DOHH2 (cell line): ENCODE results near the gene TNFAIP3.
"Not testable (repeated sequence)": the region's sequence is repeated elsewhere in the genome, so short reads cannot be mapped to it uniquely, and the experiment has no call there.

Experiments
- H3F3A ChIP-seq: fragments of 200-600 bp; sonication (generic), shearing (Covaris generic); 2 replicates; pipeline ENCODE4 v1.6.0; 2016; ENCODE audit warnings: antibody characterized with exemption, mild to moderate bottlenecking; ENCODE audit not compliant: control insufficient read depth, insufficient read depth
- H3K27ac ChIP-seq: fragments of 200-600 bp; sonication (generic); 2 replicates; pipeline ENCODE4 v1.5.1; 2014; ENCODE audit warnings: low read depth, mild to moderate bottlenecking, low read length, moderate library complexity
- H3K27me3 ChIP-seq: fragments of 200-600 bp; sonication (generic); 2 replicates; pipeline ENCODE4 v1.6.1; 2014; ENCODE audit warnings: mild to moderate bottlenecking, low read length, mixed read lengths; ENCODE audit not compliant: control insufficient read depth
- H3K36me3 ChIP-seq: fragments of 200-600 bp; sonication (generic); 2 replicates; pipeline ENCODE4 v1.6.1; 2014; ENCODE audit warnings: mild to moderate bottlenecking, low read length, moderate library complexity, mixed read lengths; ENCODE audit not compliant: control insufficient read depth
- H3K4me1 ChIP-seq: fragments of 200-600 bp; sonication (generic); 2 replicates; pipeline ENCODE4 v1.6.1; 2014; ENCODE audit warnings: mild to moderate bottlenecking, low read length, mixed read lengths; ENCODE audit not compliant: control insufficient read depth
- H3K4me2 ChIP-seq: fragments of 200-600 bp; sonication (generic); 2 replicates; pipeline ENCODE4 v1.6.0; 2014; ENCODE audit warnings: mild to moderate bottlenecking, low read length, moderate library complexity
- H3K4me3 ChIP-seq: fragments of 200-600 bp; sonication (generic); 2 replicates; pipeline ENCODE4 v1.5.1; 2014; ENCODE audit warnings: mild to moderate bottlenecking, low read length, mixed read lengths
- H3K79me2 ChIP-seq: fragments of 200-600 bp; sonication (generic); 2 replicates; pipeline ENCODE4 v1.6.1; 2014; ENCODE audit warnings: mild to moderate bottlenecking, low read length, mixed read lengths; ENCODE audit not compliant: control insufficient read depth
- H3K9me2 ChIP-seq: fragments of 200-600 bp; sonication (generic); replicated peaks from 2 replicates; pipeline ENCODE4 v1.6.1; 2014; ENCODE audit warnings: mild to moderate bottlenecking, low read length, mixed read lengths; ENCODE audit not compliant: control insufficient read depth
- H3K9me3 ChIP-seq: fragments of 200-600 bp; sonication (generic); 2 replicates; pipeline ENCODE4 v1.6.1; 2014; ENCODE audit warnings: antibody characterized with exemption, low read length, mixed read lengths; ENCODE audit not compliant: control insufficient read depth, insufficient read depth
- H4K20me1 ChIP-seq: fragments of 200-600 bp; sonication (generic); 2 replicates; pipeline ENCODE4 v1.6.0; 2014; ENCODE audit warnings: low read depth, mild to moderate bottlenecking, antibody characterized with exemption, low read length, moderate library complexity; ENCODE audit not compliant: control insufficient read depth, insufficient read depth
- CTCF ChIP-seq: fragments of 200-600 bp; sonication (generic); IDR thresholded peaks from one replicate; pipeline ENCODE4 v1.5.1; 2014; ENCODE audit warnings: antibody characterized with exemption, mild to moderate bottlenecking, low read depth, low read length; ENCODE audit not compliant: poor library complexity, severe bottlenecking
- EZH2phosphoT487 ChIP-seq: fragments of 200-600 bp; sonication (generic); IDR thresholded peaks from 2 replicates; pipeline ENCODE4 v1.6.1; 2017; ENCODE audit warnings: borderline replicate concordance, mild to moderate bottlenecking, antibody characterized with exemption, low read length, moderate library complexity, mixed read lengths

Gene TNFAIP3

DNA sequence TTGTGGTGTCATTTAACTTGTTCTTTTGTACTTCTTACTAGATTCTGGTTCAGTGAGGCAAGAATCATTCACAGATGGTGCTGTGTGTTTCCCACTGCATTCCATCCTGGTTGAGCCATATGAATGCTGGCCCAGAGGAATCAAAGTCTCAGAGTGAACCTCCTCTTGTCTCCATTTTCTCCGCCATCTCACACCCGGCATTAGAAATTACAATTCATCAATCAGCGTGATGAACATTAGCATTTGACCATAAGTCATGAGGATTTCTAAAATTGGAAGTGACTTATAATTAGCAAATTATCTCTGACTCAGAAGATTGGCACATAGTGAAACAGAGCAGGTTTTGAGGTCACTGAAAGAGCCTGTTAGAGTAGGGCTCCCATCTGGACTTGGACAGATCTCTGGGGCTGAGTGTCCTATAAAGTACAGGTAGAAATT, 25.2 kb downstream of the TNFAIP3 start:
- no peak overlapping the region for H3K4me3 ChIP-seq
- no peaks in the 10 kb centered on the region for H3K9me3 ChIP-seq
- no peak overlapping the region for H3K4me2 ChIP-seq
- H3K4me1 ChIP-seq: no peaks in the 10 kb centered on the region
- H3K36me3 ChIP-seq: no peaks in the 10 kb centered on the region
- no peaks in the 10 kb centered on the region for H3F3A ChIP-seq
- H3K27ac ChIP-seq: no peak overlapping the region
- H4K20me1 ChIP-seq: no peaks in the 10 kb centered on the region
- no peaks in the 10 kb centered on the region for H3K27me3 ChIP-seq
- H3K9me2 ChIP-seq: no peaks in the 10 kb centered on the region
- H3K79me2 ChIP-seq: no peaks in the 10 kb centered on the region
- TF ChIP-seq EZH2phosphoT487 (no peak), CTCF (no peak)

- H3K4me2 ChIP-seq: no peak overlapping the region
- TF ChIP-seq CTCF (no peak), EZH2phosphoT487 (no peak)
- H3F3A ChIP-seq: no peaks in the 10 kb centered on the region
- H3K9me3 ChIP-seq: no peaks in the 10 kb centered on the region
- H4K20me1 ChIP-seq: no peaks in the 10 kb centered on the region
- H3K36me3 ChIP-seq: no peaks in the 10 kb centered on the region
- H3K27me3 ChIP-seq: no peaks in the 10 kb centered on the region
- H3K4me1 ChIP-seq: no peaks in the 10 kb centered on the region
- H3K9me2 ChIP-seq: no peaks in the 10 kb centered on the region
- no peak overlapping the region for H3K27ac ChIP-seq
- H3K4me3 ChIP-seq: no peak overlapping the region
- H3K79me2 ChIP-seq: no peaks in the 10 kb centered on the region
These were observed 26.1 kb downstream of the TNFAIP3 start for GRCh38 chr6:137893181-137893580.

- Histone ChIP-seq H3K36me3 (no peaks in the 10 kb centered on the region), H3K79me2 (no peaks in the 10 kb centered on the region), H3K4me1 (no peaks in the 10 kb centered on the region), H3K27me3 (no peaks in the 10 kb centered on the region), H4K20me1 (no peaks in the 10 kb centered on the region), H3K9me2 (no peaks in the 10 kb centered on the region), H3K4me3 (no peak overlapping the region), H3F3A (no peaks in the 10 kb centered on the region), H3K27ac (no peak overlapping the region), H3K9me3 (no peaks in the 10 kb centered on the region), H3K4me2 (no peak overlapping the region)
- TF ChIP-seq CTCF (no peak), EZH2phosphoT487 (no peak)
These were observed 26.7 kb downstream of the TNFAIP3 start for GRCh38 chr6:137893726-137894125.

DNA sequence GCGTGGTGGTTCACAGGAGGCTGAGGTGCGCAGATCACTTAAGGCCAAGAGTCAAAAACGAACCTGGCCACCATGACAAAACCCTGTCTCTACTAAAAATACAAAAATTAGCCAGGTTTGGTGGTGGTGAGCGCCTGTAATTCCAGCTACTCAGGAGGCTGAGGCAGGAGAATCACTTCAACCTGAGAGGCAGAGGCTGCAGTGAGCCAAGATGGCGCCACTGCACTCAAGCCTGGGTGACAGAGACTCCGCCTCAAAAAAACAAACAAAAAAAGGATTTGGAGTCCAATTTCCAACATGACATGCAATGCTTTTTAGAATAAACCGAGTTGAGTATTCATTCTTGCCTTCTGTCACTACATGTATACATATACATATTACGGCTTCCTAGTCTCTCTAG, 27.3 kb downstream of the TNFAIP3 start:
- H3F3A ChIP-seq, H3K27me3 ChIP-seq, H3K4me3 ChIP-seq, H3K4me2 ChIP-seq, H3K9me2 ChIP-seq, H3K9me3 ChIP-seq, H4K20me1 ChIP-seq, H3K79me2 ChIP-seq, H3K4me1 ChIP-seq, H3K36me3 ChIP-seq, H3K27ac ChIP-seq: not testable (repeated sequence)
